Left lung (tissue), 10 donors: ENCODE results near the gene OPRPN. TPM values are rescaled to one million over a fixed set of nuclear protein-coding genes. Genes with fewer than 3 reads are reported as not detected.

Experiments used
- ATAC-seq: fragments of 200-7000 bp; cut with Tn5 transposase; one replicate; pipeline ENCODE4 v1.9.1; 2020; ENCODE audit warnings: moderate library complexity
- DNase-seq, 4 donors: peaks; one replicate each; pipeline ENCODE4 v3.0.0-alpha.2; 2013 to 2020
- H3K27ac ChIP-seq, 2 donors: fragments of 200-600 bp; sonication (generic) in 1 of 2; one replicate each; pipeline versions ENCODE4 v1.5.0 to v1.8.0; 2020 to 2021
- H3K27me3 ChIP-seq, 2 donors: fragments of 200-600 bp; sonication (generic) in 1 of 2; one replicate each; pipeline versions ENCODE4 v1.5.0 to v1.8.0; 2020 to 2021
- H3K36me3 ChIP-seq, 2 donors: fragments of 200-600 bp; sonication (generic) in 1 of 2; one replicate each; pipeline versions ENCODE4 v1.5.0 to v1.8.0; 2020 to 2021
- H3K4me1 ChIP-seq, 2 donors: fragments of 200-600 bp; one replicate each; pipeline ENCODE4 v1.8.0; 2021
- H3K4me3 ChIP-seq, 2 donors: fragments of 200-600 bp; sonication (generic) in 1 of 2; one replicate each; pipeline versions ENCODE4 v1.5.0 to v1.8.0; 2020 to 2021; ENCODE audit warnings: mild to moderate bottlenecking in 1 of 2
- H3K9me3 ChIP-seq, 2 donors: fragments of 200-600 bp; sonication (generic) in 1 of 2; one replicate each; pipeline versions ENCODE4 v1.5.0 to v1.8.0; 2020 to 2021
- intact Hi-C, 2 donors: fragments of 100-400 bp; cut with DNase I; formaldehyde crosslinking; loops; one replicate each; pipeline versions ENCODE4 v1.11.2 to v1.14.2; 2022
- polyA plus RNA-seq, 6 donors: library from polyadenylated mRNA; unstranded; fragments of 120-200 nt; gene quantifications; one replicate each; pipeline ENCODE4 v1.2.1, GENCODE V29; 2013; ENCODE audit not compliant: insufficient read length in 6 of 6
- total RNA-seq, 2 donors: library from RNA; stranded (reverse); fragmentation: NEBNext Ultra II Directional; extraction: Animal tissue kit (Norgen Biotek cat#: 25700); gene quantifications; one replicate each; pipeline ENCODE4 v1.2.1, GENCODE V29; 2021
- TF ChIP-seq, protein P1 (sequence below), 2 donors: fragments of 200-600 bp; sonication (generic) in 1 of 2; IDR thresholded peaks; one replicate each; pipeline versions ENCODE4 v1.5.0 to v1.8.0; 2021; ENCODE audit warnings: antibody characterized with exemption in 2 of 2
- donor health status: DM: no; HTN: yes; CAD: no.
- donor health status: DM: no; HTN: no; CAD: no.

OPRPN gene
- total and polyA plus RNA-seq, 8 donors, result not detected

DNA sequence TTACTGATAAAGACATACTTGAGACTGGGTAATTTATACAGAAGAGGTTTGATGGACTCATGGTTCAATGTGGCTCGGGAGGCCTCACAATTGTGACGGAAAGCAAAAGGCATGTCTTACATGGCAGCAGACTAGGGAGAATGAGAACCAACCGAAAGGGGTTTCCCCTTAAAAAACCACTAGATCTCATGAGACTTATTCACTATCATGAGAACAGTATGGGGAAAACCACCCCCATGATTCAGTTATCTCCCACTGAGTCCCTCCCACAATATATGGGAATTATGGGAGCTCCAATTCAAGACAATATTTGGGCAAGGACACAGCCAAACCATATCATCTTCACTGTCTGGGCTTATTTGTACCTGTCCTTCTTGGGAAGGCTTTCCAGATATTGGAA lies 51.5 kb downstream of the OPRPN start:
- ATAC-seq (no peak), DNase-seq (no peak)
- Histone ChIP-seq H3K27me3 (no peaks in the 10 kb centered on the region), H3K4me3 (no peak overlapping the region), H3K4me1 (no peaks in the 10 kb centered on the region), H3K27ac (no peak overlapping the region), H3K36me3 (no peaks in the 10 kb centered on the region), H3K9me3 (peaks cover 0 to 9% of the 10 kb centered on the region in 2 donors)
- TF ChIP-seq, protein P1, sequence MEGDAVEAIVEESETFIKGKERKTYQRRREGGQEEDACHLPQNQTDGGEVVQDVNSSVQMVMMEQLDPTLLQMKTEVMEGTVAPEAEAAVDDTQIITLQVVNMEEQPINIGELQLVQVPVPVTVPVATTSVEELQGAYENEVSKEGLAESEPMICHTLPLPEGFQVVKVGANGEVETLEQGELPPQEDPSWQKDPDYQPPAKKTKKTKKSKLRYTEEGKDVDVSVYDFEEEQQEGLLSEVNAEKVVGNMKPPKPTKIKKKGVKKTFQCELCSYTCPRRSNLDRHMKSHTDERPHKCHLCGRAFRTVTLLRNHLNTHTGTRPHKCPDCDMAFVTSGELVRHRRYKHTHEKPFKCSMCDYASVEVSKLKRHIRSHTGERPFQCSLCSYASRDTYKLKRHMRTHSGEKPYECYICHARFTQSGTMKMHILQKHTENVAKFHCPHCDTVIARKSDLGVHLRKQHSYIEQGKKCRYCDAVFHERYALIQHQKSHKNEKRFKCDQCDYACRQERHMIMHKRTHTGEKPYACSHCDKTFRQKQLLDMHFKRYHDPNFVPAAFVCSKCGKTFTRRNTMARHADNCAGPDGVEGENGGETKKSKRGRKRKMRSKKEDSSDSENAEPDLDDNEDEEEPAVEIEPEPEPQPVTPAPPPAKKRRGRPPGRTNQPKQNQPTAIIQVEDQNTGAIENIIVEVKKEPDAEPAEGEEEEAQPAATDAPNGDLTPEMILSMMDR (IDR thresholded peaks at IDR 0.05), result no peak
- intact Hi-C loops, result no loop called here

DNA sequence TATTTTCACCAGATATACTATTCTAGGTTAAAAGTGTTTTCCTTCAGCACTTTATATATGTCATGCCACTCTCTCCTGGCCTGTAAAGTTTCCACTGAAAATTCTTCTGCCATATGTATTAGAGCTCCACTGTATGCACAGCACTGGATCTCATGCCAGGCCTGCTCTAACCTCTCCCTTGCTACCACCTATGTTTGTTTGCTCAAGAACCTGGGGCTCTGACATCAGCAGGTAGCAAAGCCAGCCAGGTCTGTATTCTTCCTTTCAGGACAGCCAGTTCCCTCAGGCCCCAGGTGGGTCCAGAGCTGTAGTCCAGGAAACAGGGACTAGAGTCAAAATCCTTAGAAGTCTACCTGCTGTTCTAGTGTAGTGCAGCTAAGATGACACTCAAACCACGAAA lies 55.2 kb downstream of the OPRPN start:
- no peak overlapping the region for H3K4me3 ChIP-seq
- DNase-seq (no peak), ATAC-seq (no peak)
- no peaks in the 10 kb centered on the region for H3K4me1 ChIP-seq
- H3K27ac ChIP-seq, result no peak overlapping the region
- peaks cover 0 to 9% of the 10 kb centered on the region in 2 donors for H3K9me3 ChIP-seq
- intact Hi-C loops, result no loop called here
- H3K36me3 ChIP-seq, result no peaks in the 10 kb centered on the region
- H3K27me3 ChIP-seq, result no peaks in the 10 kb centered on the region
- TF ChIP-seq, protein P1 (IDR thresholded peaks at IDR 0.05), result no peak

Other genes with a start within 250 kb of the OPRPN start
- gene PRR27, start 243.7 kb upstream of the OPRPN start, total RNA-seq, result not detected
- gene PRR27, start 243.7 kb upstream of the OPRPN start, polyA plus RNA-seq, result under 1 TPM; 0.03 to 0.18 (median 0.12) TPM
- gene ODAM, start 202.2 kb upstream of the OPRPN start, total RNA-seq, result 1 to 10 TPM; 3.5 to 5.0 TPM
- 10 to 100 TPM; 11.3 to 19.7 (median 16.0) TPM for gene ODAM, start 202.2 kb upstream of the OPRPN start, polyA plus RNA-seq
- gene FDCSP, start 171.8 kb upstream of the OPRPN start, total RNA-seq, result not detected
- not detected for gene FDCSP, start 171.8 kb upstream of the OPRPN start, polyA plus RNA-seq
- not detected for gene CSN3, start 155.3 kb upstream of the OPRPN start, total RNA-seq
- gene CSN3, start 155.3 kb upstream of the OPRPN start, polyA plus RNA-seq, result not detected
- gene CABS1, start 63.0 kb upstream of the OPRPN start, total RNA-seq, result not detected
- not detected for gene CABS1, start 63.0 kb upstream of the OPRPN start, polyA plus RNA-seq
- gene SMR3A, start 37.2 kb upstream of the OPRPN start, total RNA-seq, result not detected
- not detected for gene SMR3A, start 37.2 kb upstream of the OPRPN start, polyA plus RNA-seq
- not detected for gene SMR3B, start 14.8 kb upstream of the OPRPN start, total RNA-seq
- not detected for gene SMR3B, start 14.8 kb upstream of the OPRPN start, polyA plus RNA-seq
- gene MUC7, start 74.3 kb downstream of the OPRPN start, total RNA-seq, result not detected
- gene MUC7, start 74.3 kb downstream of the OPRPN start, polyA plus RNA-seq, result not detected
- 1 to 10 TPM in 1 of 2 donors, not detected in 1; 3.3 TPM for gene AMTN, start 120.6 kb downstream of the OPRPN start, total RNA-seq
- under 1 TPM in 2 of 6 donors, not detected in 4; 0.35 to 0.52 TPM for gene AMTN, start 120.6 kb downstream of the OPRPN start, polyA plus RNA-seq
- not detected for gene AMBN, start 194.3 kb downstream of the OPRPN start, total RNA-seq
- not detected for gene AMBN, start 194.3 kb downstream of the OPRPN start, polyA plus RNA-seq
- under 1 TPM; 0.24 to 0.73 TPM for gene ENAM, start 230.8 kb downstream of the OPRPN start, total RNA-seq
- under 1 TPM; 0.14 to 0.84 (median 0.42) TPM for gene ENAM, start 230.8 kb downstream of the OPRPN start, polyA plus RNA-seq